ENCODE data around the gene PPP1CC. TPM values are rescaled to one million over a fixed set of nuclear protein-coding genes. Genes with fewer than 3 reads are reported as not detected.

Gene PPP1CC
- total RNA-seq, 3 donors from 2014 or later (not counting 1 experiment from before 2014, with no cell fraction given) = 114 to 121 (median 117) TPM

GRCh38 chr12:110696283-110696682, 46.4 kb downstream of the PPP1CC start:
- peaks cover 33% of the 10 kb centered on the region for H3K4me1 ChIP-seq (ENCODE audit: control insufficient read depth, insufficient read depth, low read length)
- Mint-ChIP-seq H3K4me3 (no peak overlapping the region), H3K9me3 (no peaks in the 10 kb centered on the region), H3K36me3 (no peaks in the 10 kb centered on the region), H3K4me1 (peaks cover 6 to 23% of the 10 kb centered on the region in 2 donors), H3K27me3 (ENCODE audit: low read depth in 2 of 2) (no peaks in the 10 kb centered on the region), H3K27ac (no peak overlapping the region)
- no peaks in the 10 kb centered on the region for H3K36me3 ChIP-seq (ENCODE audit: control insufficient read depth, insufficient read depth, low read length)
- no peak for DNase-seq
- no peak overlapping the region for H3K4me3 ChIP-seq (ENCODE audit: low read length)
- intact Hi-C loops (cut with micrococcal nuclease) = loop anchor here (5.0 kb wide), 2 partner anchors 94 to 229 kb away; partner anchors contain the start of genes FAM216A and GPN3
- WGBS (ENCODE audit: insufficient coverage) = 92% methylated on average over 3 of the region's 3 CpGs
- H3K27me3 ChIP-seq (ENCODE audit: control insufficient read depth, insufficient read depth, low read length) = no peaks in the 10 kb centered on the region
- ATAC-seq = no peak
- TF ChIP-seq CTCF (IDR thresholded peaks at IDR 0.05) = no peak
- H3K9me3 ChIP-seq (ENCODE audit: control insufficient read depth, insufficient read depth, low read length) = no peaks in the 10 kb centered on the region
- H3K27ac ChIP-seq (ENCODE audit: low read length) = no peak overlapping the region

DNA sequence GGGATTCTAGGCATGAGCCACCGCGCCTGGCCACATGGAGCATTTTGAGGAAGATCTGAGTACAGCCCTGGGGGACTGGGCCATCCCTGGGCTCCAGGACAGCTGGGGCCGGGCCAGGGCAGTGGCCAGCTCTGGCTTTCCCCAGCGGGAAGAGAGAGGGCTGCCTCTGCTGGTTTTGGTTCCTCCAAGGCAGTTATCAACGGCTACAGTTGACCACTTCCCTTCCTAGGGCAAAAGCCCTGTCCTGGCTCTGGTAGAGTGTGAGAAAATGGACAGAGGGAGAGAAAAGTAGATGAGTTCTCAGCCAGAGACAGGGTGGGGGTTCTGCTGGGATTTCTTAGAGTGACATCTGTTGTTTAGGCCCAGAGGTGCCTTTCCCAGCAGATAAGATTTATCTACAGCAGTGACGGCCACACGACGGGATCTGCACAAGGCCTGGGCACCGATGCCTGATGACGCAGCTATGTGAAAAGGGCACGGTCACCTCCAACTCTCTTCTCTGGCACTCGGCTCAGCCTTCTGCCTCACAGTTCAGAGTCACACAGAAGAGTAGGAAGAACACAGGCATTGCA, 48.3 kb downstream of the PPP1CC start:
- H3K27ac ChIP-seq (ENCODE audit: low read length) = peak overlapping the region; percentile 17
- ATAC-seq (peak in 1 of 3 donors; percentile 31), DNase-seq (no peak)
- H3K36me3 ChIP-seq (ENCODE audit: control insufficient read depth, insufficient read depth, low read length) = no peaks in the 10 kb centered on the region
- no peaks in the 10 kb centered on the region for H3K36me3 Mint-ChIP-seq
- H3K4me1 ChIP-seq (ENCODE audit: control insufficient read depth, insufficient read depth, low read length) = peaks cover 51% of the 10 kb centered on the region
- H3K4me3 ChIP-seq (ENCODE audit: low read length) = no peak overlapping the region
- TF ChIP-seq CTCF (IDR thresholded peaks at IDR 0.05) = no peak
- H3K4me1 Mint-ChIP-seq = peaks cover 15 to 35% of the 10 kb centered on the region in 2 donors
- H3K9me3 ChIP-seq (ENCODE audit: control insufficient read depth, insufficient read depth, low read length) = no peaks in the 10 kb centered on the region
- intact Hi-C loops (cut with micrococcal nuclease) = no loop called here
- H3K27ac Mint-ChIP-seq = peak overlapping the region in 1 of 2 donors; percentile 56
- H3K27me3 ChIP-seq (ENCODE audit: control insufficient read depth, insufficient read depth, low read length) = no peaks in the 10 kb centered on the region
- H3K9me3 Mint-ChIP-seq = no peaks in the 10 kb centered on the region
- no peak overlapping the region for H3K4me3 Mint-ChIP-seq
- no peaks in the 10 kb centered on the region for H3K27me3 Mint-ChIP-seq (ENCODE audit: low read depth in 2 of 2)
- WGBS (ENCODE audit: insufficient coverage) = 77% methylated on average over 12 of the region's 12 CpGs

DNA sequence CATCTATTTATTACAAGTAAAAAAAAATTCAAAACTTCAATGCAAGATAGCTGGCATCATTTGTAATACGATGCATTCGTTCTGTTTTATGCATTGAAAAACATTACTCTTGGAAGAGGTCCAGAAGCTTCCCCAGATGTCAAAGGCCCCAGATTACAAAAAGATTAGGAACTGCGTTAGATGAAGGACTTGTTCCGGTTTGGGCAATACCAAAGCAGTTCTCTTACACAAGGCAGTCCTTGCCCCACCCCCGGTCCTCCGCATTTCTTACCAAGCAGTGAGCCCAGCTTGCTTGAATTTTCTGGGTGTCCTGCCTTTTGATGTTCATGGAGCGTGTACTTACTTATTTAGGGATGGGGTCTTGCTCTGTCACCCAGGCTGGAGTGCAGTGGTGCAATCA, 49.0 kb downstream of the PPP1CC start:
- TF ChIP-seq CTCF (IDR thresholded peaks at IDR 0.05) = no peak
- Mint-ChIP-seq H3K4me3 (no peak overlapping the region), H3K9me3 (no peaks in the 10 kb centered on the region), H3K4me1 (peaks cover 16 to 38% of the 10 kb centered on the region in 2 donors), H3K36me3 (no peaks in the 10 kb centered on the region), H3K27ac (no peak overlapping the region), H3K27me3 (ENCODE audit: low read depth in 2 of 2) (no peaks in the 10 kb centered on the region)
- H3K9me3 ChIP-seq (ENCODE audit: control insufficient read depth, insufficient read depth, low read length) = no peaks in the 10 kb centered on the region
- no peaks in the 10 kb centered on the region for H3K36me3 ChIP-seq (ENCODE audit: control insufficient read depth, insufficient read depth, low read length)
- H3K4me1 ChIP-seq (ENCODE audit: control insufficient read depth, insufficient read depth, low read length) = peaks cover 54% of the 10 kb centered on the region
- H3K27me3 ChIP-seq (ENCODE audit: control insufficient read depth, insufficient read depth, low read length) = no peaks in the 10 kb centered on the region
- 57% methylated on average over 7 of the region's 7 CpGs for WGBS (ENCODE audit: insufficient coverage)
- H3K4me3 ChIP-seq (ENCODE audit: low read length) = no peak overlapping the region
- intact Hi-C loops (cut with micrococcal nuclease) = no loop called here
- peak in 1 of 2 donors; percentile 20 for DNase-seq
- no peak for ATAC-seq
- H3K27ac ChIP-seq (ENCODE audit: low read length) = no peak overlapping the region

DNA sequence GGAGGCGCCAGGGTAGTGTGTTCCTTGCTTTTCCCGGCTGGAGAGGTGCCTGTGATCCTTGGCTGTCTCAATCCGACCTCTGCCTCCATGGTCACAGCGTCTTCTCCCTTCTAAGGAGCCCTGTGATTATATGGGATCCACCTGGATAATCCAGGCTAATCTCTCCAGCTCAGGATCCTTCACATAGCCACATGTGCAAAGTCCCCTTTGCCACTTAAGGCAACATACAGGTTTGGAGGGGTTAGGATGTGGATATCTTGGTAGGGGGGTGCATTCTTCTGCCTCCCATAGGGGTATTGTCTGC, 52.6 kb downstream of the PPP1CC start:
- intact Hi-C loops (cut with micrococcal nuclease) = no loop called here
- Histone ChIP-seq H3K4me3 (ENCODE audit: low read length) (peak overlapping the region; percentile 77), H3K36me3 (ENCODE audit: control insufficient read depth, insufficient read depth, low read length) (no peaks in the 10 kb centered on the region), H3K4me1 (ENCODE audit: control insufficient read depth, insufficient read depth, low read length) (peaks cover 66% of the 10 kb centered on the region), H3K9me3 (ENCODE audit: control insufficient read depth, insufficient read depth, low read length) (no peaks in the 10 kb centered on the region), H3K27ac (ENCODE audit: low read length) (peak overlapping the region; percentile 75), H3K27me3 (ENCODE audit: control insufficient read depth, insufficient read depth, low read length) (no peaks in the 10 kb centered on the region)
- 48% methylated on average over 4 of the region's 4 CpGs for WGBS (ENCODE audit: insufficient coverage)
- DNase-seq = no peak
- H3K9me3 Mint-ChIP-seq = no peaks in the 10 kb centered on the region
- H3K4me3 Mint-ChIP-seq = peak overlapping the region; percentile 91
- peaks cover 30 to 50% of the 10 kb centered on the region in 2 donors for H3K4me1 Mint-ChIP-seq
- ATAC-seq = no peak
- H3K27ac Mint-ChIP-seq = peak overlapping the region; percentile 81 to 92
- no peaks in the 10 kb centered on the region for H3K27me3 Mint-ChIP-seq (ENCODE audit: low read depth in 2 of 2)
- H3K36me3 Mint-ChIP-seq = no peaks in the 10 kb centered on the region
- TF ChIP-seq CTCF (IDR thresholded peaks at IDR 0.05) = no peak

Measured in natural killer cell (primary cell).